Stimulated activated CD8-positive, alpha-beta memory T cell treated with anti-CD3 and anti-CD28 coated beads, Interleukin-4, amount 100 ng/mL, for 24 hours (primary cell): ENCODE data around the gene HVCN1.
"Not testable (repeated sequence)": the region's sequence is repeated elsewhere in the genome, so short reads cannot be mapped to it uniquely, and the experiment has no call there.

Source experiments
- DNase-seq: peaks from one replicate; pipeline ENCODE4 v3.0.0-alpha.2; 2020; ENCODE audit warnings: low read depth

The HVCN1 gene

DNA sequence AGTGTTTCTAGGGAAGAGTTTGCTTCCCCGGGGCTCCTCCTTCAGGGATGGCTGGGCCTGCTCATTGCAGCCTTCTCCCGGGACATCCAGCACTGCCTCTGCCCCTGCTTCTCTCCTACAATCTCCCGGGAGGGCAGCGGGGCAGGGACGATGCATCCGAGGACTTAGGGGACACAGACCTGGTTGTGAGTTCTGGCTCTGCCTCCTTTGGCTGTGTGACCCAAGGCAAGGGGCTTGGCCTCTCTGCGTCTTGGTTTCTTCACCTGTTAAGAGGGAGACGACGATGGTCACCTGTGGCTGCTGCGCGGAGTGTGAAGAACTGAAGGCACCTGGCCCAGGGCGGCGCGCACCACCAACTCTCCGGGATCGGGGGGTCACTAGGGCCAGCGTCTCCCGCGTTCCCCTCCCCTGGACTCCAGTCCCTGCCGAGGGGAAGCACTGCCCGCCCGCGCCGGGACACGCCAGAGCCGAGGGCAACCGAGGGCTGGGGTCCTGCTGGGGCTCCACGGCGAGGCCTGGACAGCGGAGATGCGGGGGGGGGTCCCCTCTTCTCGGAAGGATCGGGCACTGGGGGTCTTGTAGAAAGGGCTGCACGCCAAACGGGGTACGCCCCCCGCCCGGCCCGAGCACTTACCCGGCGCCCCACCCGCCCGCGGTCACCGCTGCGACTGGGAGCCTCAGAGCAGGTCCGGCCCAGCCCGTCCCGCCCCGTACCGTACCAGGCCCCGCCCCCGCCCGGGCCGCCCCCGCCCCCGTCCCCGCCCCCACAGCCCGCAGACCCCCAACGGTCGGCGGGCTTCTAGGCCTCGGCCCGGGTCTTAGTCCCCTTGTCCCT is at the start of gene HVCN1:
TSS of gene HVCN1 (minus strand) at position 670 of the 835 bp plus-strand sequence. CDS start 5,870 bp downstream, outside the sequence.
- DNase-seq: no peak

GRCh38 chr12:110737532-110737931 is 48.6 kb upstream of the HVCN1 start:
- DNase-seq: no peak

DNA sequence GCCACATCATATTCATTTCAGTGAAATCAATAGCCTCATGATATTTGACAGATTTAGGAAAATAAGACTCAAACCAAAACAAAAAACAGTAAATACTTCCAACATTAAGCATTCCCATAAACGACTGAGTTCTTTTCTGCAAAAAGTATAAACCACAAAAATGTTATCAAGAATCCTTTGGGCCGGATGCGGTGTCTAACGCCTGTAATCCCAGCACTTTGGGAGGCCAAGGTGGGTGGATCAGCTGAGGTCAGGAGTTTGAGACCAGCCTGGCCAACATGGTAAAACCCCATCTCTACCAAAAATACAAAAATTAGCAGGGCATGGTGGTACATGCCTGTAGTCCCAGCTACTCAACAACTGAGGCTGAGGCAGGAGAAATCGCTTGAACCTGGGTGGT is 48.1 kb upstream of the HVCN1 start:
- not testable (repeated sequence) for DNase-seq

GRCh38 chr12:110733900-110734299 is 45.0 kb upstream of the HVCN1 start:
- no peak for DNase-seq

GRCh38 chr12:110733089-110733715 is 44.3 kb upstream of the HVCN1 start:
- DNase-seq: no peak

- DNase-seq: no peak
Observed at GRCh38 chr12:110732572-110732971, 43.7 kb upstream of the HVCN1 start.

- DNase-seq: no peak
Observed at GRCh38 chr12:110731479-110731878, 42.6 kb upstream of the HVCN1 start.

DNA sequence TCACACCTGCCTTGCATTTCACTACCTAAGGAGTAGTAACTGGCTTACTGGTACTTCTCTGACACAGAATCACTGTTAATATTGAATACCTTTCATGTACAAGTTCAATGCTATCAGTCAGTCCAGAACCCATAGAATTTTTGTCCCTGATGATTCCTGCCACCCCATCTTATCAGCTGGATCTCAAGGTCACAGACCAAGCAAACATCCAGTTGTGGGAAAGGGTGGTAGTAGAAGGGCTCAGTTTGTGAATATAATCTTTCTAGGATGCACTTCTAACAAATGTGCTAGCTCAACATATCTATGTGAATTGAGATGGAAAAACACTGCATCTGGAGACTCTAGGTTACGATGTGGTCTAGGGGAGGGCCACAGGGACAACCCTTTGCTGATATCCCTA is 39.7 kb upstream of the HVCN1 start:
- DNase-seq: no peak

- DNase-seq: no peak
Observed at GRCh38 chr12:110726708-110727369, 37.9 kb upstream of the HVCN1 start.

DNA sequence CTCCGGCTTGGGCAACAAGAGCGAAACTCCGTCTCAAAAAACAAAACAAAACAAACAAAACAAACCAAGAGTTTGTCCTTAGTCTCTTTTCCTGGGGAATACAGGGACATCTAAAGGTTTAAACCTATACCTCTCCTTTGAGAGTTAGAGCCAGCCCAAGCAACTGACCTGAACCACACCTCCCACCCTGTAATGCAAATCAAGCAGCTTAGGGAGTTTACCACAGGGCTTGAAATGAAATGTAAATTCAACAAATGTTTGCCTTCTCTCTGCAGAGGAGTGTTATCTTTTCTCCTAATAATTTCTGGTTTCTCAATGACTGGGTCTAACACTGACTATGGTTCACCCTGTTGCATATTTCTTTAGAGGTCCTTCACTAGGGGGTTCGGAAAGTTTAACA is 37.1 kb upstream of the HVCN1 start:
- DNase-seq: no peak

DNA sequence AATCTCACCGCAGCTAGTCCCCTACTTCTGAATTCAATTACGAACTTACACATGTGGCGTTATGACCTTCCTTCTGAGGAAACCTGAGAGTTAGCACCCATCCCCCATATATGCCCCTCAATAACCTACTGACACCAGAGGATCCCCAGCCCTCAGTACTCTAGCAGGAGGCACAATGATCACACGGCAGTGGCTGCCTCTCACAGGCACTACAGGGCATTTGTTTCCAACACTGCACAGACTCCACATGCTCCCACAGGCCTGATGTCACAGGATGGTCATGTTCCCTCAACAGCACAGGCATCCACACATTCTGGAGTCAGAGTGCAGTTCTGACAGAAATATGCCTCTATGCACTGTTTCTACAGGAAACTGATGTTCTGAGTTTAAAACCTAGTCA is 36.4 kb upstream of the HVCN1 start:
- no peak for DNase-seq

GRCh38 chr12:110722892-110723291 is 34.0 kb upstream of the HVCN1 start:
- DNase-seq: not testable (repeated sequence)

- no peak for DNase-seq
Observed at GRCh38 chr12:110721570-110721969, 32.7 kb upstream of the HVCN1 start.

DNA sequence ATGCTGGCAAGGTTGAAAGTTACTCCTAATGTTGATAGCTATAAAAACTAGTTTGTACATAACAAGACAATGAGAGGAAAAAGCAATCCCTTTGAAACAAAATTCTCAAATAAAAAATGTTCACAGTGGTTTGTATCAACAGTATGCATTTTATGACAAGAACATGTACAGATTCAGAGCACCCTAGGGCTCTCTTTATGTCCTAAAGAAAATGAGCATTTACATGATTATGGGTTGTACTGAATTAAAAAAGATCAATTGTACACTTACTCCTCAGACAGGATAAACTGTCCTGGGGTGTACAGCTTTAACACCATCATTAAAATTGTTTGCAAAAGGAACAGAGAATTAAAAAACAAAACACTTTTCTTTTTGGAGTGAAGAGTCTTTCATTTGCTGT is 31.6 kb upstream of the HVCN1 start:
- no peak for DNase-seq

DNA sequence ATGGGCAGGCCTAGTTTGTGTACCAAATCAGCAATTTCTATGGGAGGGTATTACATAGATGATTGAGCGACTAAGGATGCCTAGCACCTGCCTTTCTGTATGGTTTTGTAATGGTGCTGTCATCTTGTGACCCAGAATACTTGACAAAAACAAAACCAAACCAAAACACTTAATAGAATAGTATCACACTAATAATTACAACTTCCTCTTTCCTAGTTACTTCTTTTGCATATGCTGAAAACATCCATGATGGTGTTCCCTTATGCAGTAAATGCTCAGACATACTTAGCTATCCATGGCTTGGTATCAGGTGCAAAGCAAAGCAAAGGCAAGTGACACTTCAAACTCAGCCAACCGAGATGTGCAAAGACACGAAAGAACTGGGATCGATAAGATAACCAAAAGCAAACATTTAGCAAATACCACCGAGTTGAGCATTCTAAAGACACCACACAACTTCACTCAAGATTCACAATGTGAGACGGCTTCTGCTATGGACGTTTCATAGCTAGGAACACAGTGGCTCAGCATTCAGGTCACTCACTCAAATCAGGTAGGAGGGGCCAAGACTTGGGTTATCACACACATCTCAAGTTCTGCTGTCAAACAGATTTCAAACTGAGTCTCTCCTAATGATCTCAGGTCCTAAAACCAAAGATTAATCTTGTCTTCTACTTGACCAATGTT is 29.4 kb upstream of the HVCN1 start:
- no peak for DNase-seq

DNA sequence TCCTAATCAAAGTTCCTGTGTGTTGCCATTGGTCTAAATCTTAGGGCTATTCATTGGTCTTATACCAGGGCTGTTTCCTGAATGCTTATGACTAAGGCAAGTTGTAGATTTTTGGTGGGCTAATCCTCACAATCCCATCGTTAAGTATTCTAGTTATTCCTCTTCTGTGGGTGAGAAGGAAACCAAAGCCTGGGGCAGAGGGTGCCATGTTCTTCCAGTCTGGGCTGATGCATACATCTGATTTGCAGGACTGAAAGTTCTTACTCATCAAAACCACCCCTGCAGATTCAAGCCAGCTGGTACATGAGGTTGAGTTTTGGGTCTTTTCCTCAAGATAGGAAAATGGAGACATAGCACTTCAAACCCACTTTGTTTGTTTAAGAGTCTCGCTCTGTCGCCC is 28.1 kb upstream of the HVCN1 start:
- DNase-seq: no peak

DNA sequence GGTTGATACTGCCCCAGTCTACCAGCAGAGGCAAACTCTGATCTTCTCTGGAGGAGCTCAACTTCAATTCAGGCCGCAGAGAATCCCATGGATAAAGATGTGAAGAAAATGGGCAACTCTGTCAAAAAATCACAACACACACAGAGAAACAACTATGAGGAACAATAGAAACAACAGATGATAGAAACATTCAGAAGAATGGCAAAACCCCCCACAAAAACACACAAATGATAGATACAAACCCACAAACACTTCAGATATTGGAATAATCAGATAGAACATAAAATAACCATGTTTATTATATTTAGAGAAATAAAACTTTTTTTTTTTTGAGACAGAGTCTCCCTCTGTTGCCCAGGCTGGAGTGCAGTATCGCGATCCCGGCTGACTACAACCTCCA is 20.0 kb upstream of the HVCN1 start:
- DNase-seq: no peak

GRCh38 chr12:110705309-110705708 is 16.4 kb upstream of the HVCN1 start:
- no peak for DNase-seq

GRCh38 chr12:110704750-110705149 is 15.8 kb upstream of the HVCN1 start:
- no peak for DNase-seq

DNA sequence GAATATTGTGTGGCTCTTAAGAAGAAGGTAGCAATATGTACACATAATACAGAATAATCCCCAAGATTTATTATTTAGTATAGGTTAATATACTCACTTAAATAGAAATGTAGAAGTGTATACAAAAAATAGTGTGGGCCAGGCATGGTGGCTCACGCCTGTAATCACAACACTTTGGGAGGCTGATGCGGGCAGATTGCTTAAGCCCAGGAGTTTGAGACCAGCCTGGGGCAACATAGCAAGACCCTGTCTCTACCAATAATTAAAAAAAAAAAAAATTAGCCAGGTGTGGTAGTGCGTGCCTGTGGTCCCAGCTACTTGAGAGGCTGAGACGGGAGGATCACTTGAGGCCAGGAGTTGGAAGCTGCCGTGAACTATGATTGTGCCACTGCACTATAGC is 15.3 kb upstream of the HVCN1 start:
- DNase-seq: no peak

DNA sequence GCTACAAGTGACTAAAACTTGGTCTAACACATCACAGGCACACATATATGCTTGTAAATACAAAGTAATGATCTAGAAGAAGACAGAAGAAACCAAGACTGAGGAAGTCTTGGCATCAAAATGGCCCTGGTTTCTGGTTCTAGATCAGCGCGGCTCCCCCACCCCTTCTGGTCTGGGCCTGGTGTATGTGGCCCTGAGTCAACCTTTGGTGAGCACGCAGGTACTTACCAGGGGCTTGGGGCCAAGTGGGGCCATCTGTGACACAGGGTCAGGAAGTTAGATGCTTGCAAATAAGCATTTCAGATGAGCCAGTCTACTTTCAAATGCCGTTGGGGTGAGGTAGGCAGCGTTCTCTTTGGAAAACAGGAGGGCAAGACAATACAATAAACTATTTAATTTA is 13.2 kb upstream of the HVCN1 start:
- no peak for DNase-seq

DNA sequence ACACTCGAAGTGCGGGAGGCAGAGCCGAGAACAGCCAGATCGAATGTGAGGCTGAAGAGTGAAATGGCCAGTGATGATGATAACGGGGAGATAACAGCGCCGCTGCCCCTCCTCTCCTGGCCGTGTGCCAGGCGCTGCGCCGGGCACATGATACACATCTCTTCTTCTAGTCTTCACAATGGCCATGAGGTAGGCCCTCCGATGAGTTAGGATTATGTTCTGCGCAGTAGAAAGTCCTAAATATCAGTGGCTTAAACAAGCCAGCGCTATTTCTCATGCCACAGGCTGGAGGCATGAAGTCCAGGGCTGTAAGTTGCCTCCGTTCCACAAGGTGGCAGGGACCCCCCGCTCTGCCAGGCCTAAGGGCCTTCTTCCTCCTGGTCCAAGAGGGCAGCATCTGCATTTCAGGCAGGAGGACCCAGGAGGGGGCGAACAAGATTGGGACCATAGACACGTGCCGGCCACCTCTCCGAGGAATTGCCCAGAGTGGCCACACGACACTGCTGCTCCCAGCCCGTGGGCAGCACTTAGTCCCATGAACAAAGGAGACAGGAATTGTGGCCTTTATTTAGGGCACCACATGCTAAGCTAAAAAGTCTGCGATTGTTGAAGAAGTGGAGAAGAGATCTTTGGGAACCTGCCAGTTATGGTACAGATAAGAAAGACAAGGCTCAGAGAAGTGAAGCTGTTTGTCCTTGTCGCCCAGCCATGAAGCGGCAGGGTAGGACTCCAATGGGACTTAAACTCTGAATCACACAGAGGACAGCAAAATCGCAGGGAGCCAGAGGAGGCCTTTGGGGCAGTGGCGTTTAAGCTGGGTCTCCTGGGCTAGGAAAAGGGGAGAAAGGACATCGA is 10.9 kb upstream of the HVCN1 start:
- DNase-seq: no peak
